Subcutaneous adipose tissue (tissue), 4 donors: Measurements from ENCODE around the gene CTAGE1. TPM values are rescaled to one million over a fixed set of nuclear protein-coding genes. Genes with fewer than 3 reads are reported as not detected.

Experiments
- total RNA-seq, 4 donors: library from RNA; depleted of rRNA; stranded (reverse); fragments of >200 nt; gene quantifications; one replicate each; pipeline ENCODE4 v1.1.0, GENCODE V29; 2016
- TF ChIP-seq, protein P1 (sequence below): fragments of 450-650 bp; IDR thresholded peaks from one replicate; pipeline ENCODE4 v1.5.1; 2016; ENCODE audit warnings: low read depth, mild to moderate bottlenecking, control low read depth, antibody characterized with exemption, moderate library complexity

The CTAGE1 gene, protein sequence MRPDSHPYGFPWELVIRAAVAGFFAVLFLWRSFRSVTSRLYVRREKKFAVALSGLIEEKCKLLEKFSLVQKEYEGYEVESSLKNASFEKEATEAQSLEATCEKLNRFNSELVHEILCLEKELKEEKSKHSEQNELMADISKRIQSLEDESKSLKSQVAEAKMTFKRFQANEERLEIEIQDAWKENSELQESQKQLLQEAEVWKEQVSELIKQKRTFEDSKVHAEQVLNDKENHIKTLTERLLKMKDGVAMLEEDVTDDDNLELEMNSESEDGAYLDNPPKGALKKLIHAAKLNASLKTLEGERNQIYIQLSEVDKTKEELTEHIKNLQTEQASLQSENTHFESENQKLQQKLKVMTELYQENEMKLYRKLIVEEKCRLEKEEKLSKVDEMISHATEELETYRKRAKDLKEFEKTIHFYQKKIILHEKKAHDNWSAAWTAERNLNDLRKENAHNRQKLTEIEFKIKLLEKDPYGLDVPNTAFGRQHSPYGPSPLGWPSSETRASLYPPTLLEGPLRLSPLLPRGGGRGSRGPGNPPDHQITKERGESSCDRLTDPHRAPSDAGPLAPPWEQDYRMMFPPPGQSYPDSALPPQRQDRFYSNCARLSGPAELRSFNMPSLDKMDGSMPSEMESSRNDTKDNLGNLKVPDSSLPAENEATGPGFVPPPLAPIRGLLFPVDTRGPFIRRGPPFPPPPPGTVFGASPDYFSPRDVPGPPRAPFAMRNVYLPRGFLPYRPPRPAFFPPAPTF
- total RNA-seq = not detected

DNA sequence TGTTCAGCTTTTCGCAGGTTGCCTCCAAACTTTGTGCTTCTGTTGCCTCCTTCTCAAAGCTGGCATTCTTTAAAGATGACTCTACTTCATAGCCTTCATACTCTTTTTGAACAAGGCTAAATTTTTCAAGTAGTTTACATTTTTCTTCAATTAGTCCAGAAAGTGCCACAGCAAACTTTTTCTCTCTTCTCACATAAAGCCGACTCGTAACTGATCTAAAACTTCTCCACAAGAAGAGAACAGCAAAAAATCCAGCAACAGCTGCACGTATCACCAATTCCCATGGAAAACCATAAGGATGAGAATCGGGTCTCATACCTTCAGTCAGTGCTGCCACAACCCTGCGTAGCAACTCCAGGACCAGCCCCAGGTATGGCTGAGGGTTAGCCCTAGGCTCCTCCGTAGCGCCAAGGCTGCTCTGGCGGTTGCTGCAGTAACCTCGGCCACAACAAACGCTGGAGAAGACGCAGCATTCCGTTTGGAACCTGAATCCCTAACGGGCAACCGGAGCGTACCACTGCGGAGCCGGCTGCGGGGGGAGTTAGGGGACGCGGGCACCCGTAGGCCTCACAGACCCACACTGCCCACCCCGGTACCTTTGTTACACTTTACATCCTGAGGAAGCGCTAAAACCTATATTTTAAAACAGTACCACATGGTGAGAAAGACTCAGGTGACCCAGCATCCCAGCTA, at the start of gene CTAGE1:
Gene CTAGE1, minus strand, starts transcription at position 420 of the 693 bp plus-strand sequence. Its CDS starts 104 bp downstream, at position 316.
- TF ChIP-seq, protein P1, sequence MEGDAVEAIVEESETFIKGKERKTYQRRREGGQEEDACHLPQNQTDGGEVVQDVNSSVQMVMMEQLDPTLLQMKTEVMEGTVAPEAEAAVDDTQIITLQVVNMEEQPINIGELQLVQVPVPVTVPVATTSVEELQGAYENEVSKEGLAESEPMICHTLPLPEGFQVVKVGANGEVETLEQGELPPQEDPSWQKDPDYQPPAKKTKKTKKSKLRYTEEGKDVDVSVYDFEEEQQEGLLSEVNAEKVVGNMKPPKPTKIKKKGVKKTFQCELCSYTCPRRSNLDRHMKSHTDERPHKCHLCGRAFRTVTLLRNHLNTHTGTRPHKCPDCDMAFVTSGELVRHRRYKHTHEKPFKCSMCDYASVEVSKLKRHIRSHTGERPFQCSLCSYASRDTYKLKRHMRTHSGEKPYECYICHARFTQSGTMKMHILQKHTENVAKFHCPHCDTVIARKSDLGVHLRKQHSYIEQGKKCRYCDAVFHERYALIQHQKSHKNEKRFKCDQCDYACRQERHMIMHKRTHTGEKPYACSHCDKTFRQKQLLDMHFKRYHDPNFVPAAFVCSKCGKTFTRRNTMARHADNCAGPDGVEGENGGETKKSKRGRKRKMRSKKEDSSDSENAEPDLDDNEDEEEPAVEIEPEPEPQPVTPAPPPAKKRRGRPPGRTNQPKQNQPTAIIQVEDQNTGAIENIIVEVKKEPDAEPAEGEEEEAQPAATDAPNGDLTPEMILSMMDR = no peak

DNA sequence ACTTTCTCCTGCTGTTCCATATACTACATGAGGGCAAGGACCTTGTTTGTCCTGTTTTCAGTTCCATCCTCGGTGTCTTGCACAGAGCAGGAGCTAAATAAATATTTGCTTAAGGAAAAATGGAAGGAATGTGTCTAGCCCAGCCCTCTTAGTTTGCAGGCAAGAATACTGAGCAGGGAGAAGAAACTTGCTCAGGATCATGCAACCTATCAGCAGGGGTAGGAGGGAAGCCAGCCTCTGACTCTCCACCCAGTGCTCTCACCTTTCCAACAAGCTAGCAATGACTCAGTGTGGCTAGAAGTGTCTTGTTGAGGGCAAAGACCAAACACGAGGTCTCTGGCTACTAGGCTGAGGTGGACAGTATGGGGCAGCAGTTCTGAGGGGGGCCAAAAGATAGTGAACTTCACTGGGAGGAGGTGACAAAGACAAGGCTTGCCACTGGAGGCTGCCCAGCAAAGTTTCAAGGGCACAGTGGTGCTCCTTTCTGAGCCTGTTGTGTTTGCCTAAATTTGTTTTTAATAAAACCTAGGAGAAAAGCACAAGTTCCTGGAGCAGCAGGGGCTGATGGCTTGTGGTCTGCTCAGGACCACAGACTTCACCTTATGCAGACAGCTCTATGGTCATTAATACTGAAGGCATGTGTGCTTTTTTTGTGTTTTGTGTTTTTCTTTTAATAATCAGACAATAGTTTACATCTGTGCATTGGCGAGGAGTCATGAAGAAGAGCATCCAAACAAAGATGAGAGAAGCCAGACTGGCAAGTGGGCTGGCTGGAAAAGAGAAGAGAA, 49.1 kb upstream of the CTAGE1 start:
- TF ChIP-seq, protein P1 = no peak

DNA sequence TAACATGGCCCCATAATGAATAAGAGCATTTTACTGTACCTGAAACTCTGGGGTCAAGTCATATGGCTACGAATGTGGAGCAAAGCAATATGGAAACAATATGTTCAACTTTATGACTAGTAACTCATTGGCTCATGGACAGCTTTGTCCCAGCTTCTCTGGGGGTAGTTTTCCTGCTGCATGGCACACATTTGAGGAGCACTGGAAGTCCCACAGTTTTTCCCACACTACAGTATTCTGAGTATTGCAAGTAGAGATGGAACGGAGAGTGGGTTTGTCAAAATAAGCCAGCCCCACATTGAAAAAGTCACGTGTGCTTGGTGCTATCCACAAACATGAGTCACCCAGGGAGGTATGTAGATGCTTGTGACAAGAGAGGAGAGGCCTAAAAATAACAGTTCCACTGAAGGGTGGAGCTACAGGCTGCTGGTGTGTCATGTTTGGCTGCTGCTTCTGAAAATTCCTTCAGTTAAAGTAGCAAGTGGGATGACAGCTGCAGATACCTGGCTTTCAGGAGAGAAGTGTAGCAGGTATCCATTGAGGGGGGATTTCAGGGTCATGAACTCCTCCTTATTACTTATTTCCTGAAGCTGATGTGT, 48.2 kb upstream of the CTAGE1 start:
- TF ChIP-seq, protein P1 = no peak

DNA sequence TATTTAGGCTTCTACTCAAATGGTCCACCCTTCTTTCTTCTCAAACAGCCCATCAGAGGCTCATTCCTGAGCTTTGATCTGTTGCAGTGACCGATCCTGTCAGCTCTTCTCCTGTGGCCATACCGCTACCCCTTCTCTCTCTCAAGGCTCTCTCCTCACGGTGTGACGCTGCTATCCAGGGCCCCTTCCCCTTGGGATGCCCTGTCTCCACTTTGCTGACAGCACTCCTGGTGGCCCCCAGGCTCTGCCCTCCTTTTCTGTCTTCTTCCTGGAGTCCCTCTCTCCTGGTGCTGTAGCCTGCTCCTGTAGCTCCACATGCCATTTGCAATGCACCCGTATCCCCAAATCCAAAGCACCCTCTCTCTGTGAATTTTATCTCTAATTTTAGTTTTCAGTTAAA, 45.4 kb upstream of the CTAGE1 start:
- TF ChIP-seq, protein P1 = no peak

DNA sequence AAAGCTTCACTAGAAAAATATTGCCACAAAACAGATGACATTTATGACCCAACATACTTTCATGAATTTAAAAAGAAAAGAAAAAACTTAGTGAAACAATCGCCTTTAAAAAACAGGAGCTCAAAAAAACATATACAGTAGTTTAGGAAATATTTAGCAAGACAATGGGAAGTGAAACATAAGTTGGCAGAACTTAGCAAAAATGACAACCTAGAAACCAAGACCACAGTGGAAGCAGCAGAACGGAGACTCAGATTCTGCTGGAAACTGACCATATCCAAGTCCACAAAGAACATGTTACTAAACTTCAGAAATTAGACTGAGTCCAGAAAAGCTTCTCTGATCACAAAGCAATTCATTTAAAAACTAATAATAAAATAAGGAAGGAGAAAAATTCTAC, 41.8 kb upstream of the CTAGE1 start:
- TF ChIP-seq, protein P1 = no peak

DNA sequence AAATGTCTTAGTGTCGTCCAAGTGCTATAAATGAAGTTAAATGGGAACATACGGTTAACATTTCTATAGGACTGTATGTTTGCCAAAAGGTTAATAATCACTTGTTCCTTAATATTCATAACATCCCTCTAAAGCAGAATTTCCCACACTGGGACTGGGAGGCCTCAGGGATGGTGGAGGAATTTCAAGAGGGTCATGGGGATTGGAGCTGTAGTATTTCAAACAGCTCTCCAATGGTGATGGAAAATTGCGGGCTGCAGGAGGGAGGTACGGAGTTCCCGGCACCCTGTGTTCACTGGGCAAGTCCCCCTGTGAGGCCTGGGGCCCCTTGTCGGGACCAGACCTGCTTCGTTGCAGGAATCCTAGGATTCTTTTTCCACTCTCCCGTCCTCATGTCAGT, 39.8 kb upstream of the CTAGE1 start:
- TF ChIP-seq, protein P1 = no peak
